Measurements from ENCODE around the gene MOG.

MOG gene

DNA sequence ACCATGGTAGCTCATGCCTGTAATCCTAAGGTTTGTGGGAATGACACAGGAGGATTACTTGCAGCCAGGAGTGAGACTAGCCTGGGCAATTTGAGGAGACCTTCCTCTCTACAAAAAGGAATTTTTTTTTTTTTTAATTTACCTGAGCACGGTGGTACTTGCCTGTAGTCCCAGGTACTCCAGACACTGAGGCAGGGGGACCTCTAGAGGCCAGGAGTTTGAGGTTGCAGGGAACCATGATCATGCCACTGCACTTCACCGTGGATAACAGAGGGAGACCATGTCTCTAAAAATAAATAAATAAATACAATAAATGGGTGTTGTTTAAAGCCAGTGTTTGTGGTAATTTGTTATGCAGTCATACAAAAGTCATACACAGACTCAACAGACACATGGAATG lies 64.0 kb downstream of the MOG start:
- Histone ChIP-seq H3K9me3 (ENCODE audit: insufficient read depth, low read length) (no peaks in the 10 kb centered on the region), H3K36me3 (ENCODE audit: insufficient read depth, insufficient read length, low read length) (peaks cover 3% of the 10 kb centered on the region), H3K4me3 (ENCODE audit: insufficient read length, low read depth) (no peak overlapping the region), H3K27me3 (ENCODE audit: insufficient read depth, insufficient read length) (peaks cover 27% of the 10 kb centered on the region), H3K4me1 (ENCODE audit: insufficient read depth, insufficient read length) (peaks cover 3% of the 10 kb centered on the region), H3K9ac (ENCODE audit: insufficient read length, low read depth) (no peak overlapping the region)
- no peak for TF ChIP-seq SUZ12 (IDR thresholded peaks at IDR 0.05; ENCODE audit: extremely low read depth, insufficient read depth, insufficient read length)
- TF ChIP-seq YY1 (IDR thresholded peaks at IDR 0.05; ENCODE audit: insufficient read depth, insufficient read length): no peak
- no peak for TF ChIP-seq ZNF274 (IDR thresholded peaks at IDR 0.05; ENCODE audit: low read depth, low read length)
- no peak for DNase-seq (ENCODE audit: low read depth, low spot score)
